D721Med (cell line): ENCODE results near the gene CCDC92.

Experiments used
- DNase-seq: peaks from one replicate; pipeline ENCODE4 v3.0.0; 2011; ENCODE audit warnings: low spot score; ENCODE audit not compliant: insufficient read length
- FAIRE-seq: peaks from 2 replicates; lab custom pipeline; 2011; peaks lifted over from hg19 to GRCh38; lab: Jason Lieb, UNC
- TF ChIP-seq, protein P1 (sequence below): IDR thresholded peaks from 2 replicates; pipeline ENCODE4 v1.5.1; 2012; ENCODE audit warnings: mild to moderate bottlenecking, control low read depth; ENCODE audit not compliant: insufficient read depth; ENCODE audit errors: missing control alignments

CCDC92 gene

DNA sequence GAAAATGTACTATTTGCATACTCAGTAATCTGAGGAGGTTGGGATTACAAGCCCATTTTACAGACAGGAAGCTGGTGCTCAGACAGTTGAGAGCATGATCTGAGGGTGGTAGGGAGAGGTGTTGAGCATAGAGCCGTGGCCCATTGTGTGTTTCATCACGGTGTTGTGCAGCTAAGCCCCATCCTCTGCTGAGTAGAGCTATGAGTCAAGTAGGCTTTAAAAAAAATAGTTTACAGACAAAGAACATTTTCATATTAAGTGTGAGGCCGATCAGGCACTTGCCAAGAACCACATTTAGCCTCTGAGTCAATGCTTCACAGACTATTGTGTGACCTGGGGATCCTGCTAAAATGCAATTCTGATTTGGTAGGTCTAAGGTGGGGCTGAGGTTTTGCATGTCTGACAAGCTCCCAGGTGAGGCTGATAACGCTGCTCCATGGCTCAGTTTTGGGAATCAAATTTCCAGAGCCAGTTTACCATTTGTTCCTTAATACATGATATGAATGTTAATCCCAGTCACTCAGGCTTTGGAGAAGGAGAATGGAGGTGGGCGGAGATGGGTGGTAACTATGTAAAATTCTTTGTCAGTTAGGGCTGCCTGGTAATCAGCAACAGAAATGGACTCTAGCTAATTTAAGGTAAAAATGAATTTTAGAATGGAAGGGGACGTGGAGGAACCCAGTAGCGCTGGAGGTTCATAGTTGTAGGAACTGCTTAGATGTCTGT, 22.6 kb upstream of the CCDC92 start:
- no peak for DNase-seq
- TF ChIP-seq, protein P1, sequence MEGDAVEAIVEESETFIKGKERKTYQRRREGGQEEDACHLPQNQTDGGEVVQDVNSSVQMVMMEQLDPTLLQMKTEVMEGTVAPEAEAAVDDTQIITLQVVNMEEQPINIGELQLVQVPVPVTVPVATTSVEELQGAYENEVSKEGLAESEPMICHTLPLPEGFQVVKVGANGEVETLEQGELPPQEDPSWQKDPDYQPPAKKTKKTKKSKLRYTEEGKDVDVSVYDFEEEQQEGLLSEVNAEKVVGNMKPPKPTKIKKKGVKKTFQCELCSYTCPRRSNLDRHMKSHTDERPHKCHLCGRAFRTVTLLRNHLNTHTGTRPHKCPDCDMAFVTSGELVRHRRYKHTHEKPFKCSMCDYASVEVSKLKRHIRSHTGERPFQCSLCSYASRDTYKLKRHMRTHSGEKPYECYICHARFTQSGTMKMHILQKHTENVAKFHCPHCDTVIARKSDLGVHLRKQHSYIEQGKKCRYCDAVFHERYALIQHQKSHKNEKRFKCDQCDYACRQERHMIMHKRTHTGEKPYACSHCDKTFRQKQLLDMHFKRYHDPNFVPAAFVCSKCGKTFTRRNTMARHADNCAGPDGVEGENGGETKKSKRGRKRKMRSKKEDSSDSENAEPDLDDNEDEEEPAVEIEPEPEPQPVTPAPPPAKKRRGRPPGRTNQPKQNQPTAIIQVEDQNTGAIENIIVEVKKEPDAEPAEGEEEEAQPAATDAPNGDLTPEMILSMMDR = no peak
- no peak for FAIRE-seq

DNA sequence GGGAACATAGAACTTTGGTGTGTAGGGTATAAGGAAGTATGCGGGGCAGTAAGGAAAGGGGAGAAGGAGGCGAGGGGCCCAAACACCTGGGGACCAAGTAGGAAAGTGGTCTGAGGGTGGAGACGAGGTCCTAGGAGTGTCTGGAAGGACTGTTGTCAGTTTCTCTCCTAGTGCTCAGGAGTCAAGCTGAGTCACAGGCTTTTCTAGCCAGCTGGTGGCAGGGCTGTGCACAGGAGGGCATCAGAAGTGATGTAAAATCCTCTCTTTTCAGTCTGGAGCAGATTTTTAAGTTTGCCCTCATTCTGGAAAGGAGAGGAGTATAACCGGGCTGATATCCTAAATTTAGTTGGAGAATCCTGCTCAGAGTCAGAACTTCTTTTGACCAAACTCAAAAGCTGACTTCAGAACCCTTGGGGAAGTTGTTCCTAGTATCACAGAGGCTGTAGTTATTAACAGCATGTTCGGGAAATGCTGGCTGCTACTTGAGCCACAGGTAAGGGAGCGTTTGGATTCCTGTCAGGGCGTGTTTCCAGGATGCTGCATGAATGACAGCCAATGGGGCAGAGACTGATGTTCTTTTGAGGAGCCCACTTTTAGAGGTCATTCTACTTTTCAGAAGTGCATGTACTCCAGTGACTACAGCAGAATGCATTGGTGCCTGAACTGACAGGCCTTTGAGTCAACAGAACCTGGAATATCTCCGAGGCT, 19.6 kb upstream of the CCDC92 start:
- DNase-seq = no peak
- TF ChIP-seq, protein P1 = no peak
- no peak for FAIRE-seq

DNA sequence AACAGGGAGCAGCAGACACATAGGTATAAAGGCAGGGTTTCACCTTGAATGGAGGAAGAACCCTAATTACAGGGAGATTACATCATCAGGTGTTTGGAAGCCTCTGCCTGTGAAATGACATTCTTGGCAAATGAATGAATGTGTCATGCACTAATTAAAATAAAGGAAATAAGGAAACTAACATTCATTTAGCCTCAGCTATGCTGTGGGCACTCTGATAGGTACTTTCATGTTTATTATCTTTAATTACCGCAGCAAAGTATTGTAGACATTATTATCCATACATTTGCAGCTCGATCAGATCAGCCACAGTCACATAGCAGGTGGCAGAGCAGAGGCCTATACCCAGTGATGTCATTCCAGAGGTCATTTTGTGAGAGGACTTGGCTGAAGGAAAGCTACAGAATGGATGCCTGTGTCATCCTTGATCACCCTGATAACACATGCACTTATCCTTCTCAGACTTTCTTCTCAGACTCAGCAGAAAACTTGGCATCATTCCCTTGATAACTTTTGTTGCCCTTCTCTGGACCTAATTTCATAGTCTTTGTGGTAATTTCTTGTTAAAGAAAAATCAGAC, 18.8 kb upstream of the CCDC92 start:
- FAIRE-seq (no peak), DNase-seq (no peak)
- TF ChIP-seq, protein P1 = no peak

DNA sequence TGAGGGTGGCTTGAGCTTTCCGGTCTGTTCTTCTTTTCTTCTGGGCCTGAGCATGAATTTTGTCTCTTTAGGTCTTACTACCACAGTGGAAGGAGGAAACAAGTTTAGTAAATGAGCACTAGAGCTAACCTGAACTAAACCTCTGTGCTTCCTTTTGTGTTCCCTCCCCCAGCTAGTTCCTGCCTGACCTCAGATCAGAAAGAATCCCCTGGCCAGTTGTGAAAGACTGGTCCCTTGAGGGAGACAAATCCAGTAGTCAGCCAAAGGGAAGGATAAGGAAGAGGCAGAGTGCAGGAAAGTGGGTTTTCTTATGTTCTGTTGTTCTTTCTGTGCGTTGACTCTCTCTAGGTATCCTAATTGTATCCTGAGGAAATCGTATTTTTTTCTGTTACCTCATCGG, 17.9 kb upstream of the CCDC92 start:
- TF ChIP-seq, protein P1 = no peak
- DNase-seq = no peak
- FAIRE-seq = no peak

DNA sequence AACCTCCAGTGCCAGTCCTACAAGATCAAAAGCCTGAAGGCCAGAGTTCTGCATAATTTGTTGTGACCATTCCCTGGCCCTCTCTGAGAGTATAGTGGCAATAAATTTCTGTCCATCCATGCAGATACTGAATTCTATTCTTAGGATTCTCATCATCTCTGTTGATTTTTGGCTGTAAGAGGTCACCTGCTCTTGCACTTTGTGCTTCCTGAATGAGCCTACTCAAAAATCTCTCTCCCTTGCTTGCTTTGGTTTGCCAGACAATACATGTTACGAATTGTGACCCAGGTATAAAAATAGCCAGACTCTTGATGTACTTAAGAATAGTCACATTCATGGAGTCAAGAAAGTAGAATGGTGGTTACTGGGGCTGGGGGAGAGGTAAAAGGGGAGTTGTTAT, 17.1 kb upstream of the CCDC92 start:
- TF ChIP-seq, protein P1 = no peak
- DNase-seq = no peak
- FAIRE-seq = no peak

DNA sequence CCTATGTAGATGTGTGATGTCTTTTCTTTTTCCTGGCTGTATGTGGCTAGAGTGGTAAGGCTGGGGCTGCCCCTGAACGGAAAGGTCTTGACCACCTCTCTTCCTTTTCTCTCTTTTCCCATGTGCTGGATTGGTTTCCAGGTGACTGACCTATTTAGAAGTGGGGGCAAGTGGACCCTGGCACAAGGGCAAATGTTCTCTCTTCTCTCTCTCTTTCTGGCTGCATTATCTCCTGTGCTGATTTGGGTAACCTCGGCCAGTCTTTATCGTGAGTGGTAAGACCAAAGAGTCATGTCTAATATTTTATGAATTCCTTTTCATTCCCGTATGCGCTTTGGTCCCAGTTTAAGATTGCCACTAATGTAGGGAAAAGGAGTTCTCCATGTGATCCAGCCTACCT, 16.5 kb upstream of the CCDC92 start:
- TF ChIP-seq, protein P1 = no peak
- FAIRE-seq (no peak), DNase-seq (no peak)
